H1 (cell line): ENCODE measurements around the gene CORIN. TPM values are rescaled to one million over a fixed set of nuclear protein-coding genes. Genes with fewer than 3 reads are reported as not detected.

Experiments
- ZNF274 ChIP-seq: IDR thresholded peaks from 2 replicates; pipeline ENCODE4 v1.7.0; 2012; ENCODE audit warnings: low read length, borderline replicate concordance; ENCODE audit errors: extremely low read depth
- polyA plus RNA-seq, 7 experiments: library from polyadenylated mRNA; depleted of rRNA in 3 of 7; stranded (reverse) in 5 of 7; unstranded in 2 of 7; fragments of >200 nt in 5 of 7; fragments of 200-250 nt in 2 of 7; gene quantifications; 1 replicate in 5 of 7; 2 replicates in 1 of 7; 4 replicates in 1 of 7; pipeline versions ENCODE4 v1.2.1 to v1.2.3, GENCODE V29; 2011 to 2013; ENCODE audit warnings: missing spikeins in 2 of 7, mixed read lengths in 2 of 7
- total RNA-seq: library from RNA; stranded (reverse); fragmentation: NEBNext Ultra II Directional; extraction: Animal tissue kit (Norgen Biotek cat#: 25700); gene quantifications from 2 replicates; pipeline ENCODE4 v1.2.1, GENCODE V29; 2021
- TF ChIP-seq, protein P1 (sequence below): fragments of 300-600 bp; sonication (generic); IDR thresholded peaks from 2 replicates; pipeline ENCODE4 v1.7.1; 2012; ENCODE audit warnings: low read length, moderate library complexity, mild to moderate bottlenecking, inconsistent platforms; ENCODE audit not compliant: insufficient replicate concordance

CORIN gene
- total and polyA plus RNA-seq, 2 of the 8 experiments (the other 6 are each of a cell fraction or from before 2014, with no cell fraction given): 0.09 to 0.32 TPM

DNA sequence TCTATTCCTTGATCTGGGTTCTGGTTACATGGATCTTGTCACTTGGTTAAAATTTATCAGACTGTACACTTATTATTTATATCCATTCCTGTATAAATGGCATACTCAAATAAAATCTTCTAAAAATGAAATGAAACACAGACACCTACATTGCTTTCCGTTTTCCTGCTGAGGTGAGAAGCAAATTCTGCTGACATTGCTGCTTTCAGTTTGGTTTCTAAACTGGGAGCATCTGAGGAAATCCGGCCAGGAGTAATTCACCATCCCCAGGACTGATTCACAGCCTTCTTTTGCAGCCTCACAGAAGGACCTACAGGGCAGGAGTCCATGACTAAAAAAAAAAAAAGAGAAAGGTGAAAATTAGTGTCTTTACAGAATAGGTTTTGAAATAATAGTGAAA is 93.6 kb downstream of the CORIN start (continued):
- TF ChIP-seq, protein P1, sequence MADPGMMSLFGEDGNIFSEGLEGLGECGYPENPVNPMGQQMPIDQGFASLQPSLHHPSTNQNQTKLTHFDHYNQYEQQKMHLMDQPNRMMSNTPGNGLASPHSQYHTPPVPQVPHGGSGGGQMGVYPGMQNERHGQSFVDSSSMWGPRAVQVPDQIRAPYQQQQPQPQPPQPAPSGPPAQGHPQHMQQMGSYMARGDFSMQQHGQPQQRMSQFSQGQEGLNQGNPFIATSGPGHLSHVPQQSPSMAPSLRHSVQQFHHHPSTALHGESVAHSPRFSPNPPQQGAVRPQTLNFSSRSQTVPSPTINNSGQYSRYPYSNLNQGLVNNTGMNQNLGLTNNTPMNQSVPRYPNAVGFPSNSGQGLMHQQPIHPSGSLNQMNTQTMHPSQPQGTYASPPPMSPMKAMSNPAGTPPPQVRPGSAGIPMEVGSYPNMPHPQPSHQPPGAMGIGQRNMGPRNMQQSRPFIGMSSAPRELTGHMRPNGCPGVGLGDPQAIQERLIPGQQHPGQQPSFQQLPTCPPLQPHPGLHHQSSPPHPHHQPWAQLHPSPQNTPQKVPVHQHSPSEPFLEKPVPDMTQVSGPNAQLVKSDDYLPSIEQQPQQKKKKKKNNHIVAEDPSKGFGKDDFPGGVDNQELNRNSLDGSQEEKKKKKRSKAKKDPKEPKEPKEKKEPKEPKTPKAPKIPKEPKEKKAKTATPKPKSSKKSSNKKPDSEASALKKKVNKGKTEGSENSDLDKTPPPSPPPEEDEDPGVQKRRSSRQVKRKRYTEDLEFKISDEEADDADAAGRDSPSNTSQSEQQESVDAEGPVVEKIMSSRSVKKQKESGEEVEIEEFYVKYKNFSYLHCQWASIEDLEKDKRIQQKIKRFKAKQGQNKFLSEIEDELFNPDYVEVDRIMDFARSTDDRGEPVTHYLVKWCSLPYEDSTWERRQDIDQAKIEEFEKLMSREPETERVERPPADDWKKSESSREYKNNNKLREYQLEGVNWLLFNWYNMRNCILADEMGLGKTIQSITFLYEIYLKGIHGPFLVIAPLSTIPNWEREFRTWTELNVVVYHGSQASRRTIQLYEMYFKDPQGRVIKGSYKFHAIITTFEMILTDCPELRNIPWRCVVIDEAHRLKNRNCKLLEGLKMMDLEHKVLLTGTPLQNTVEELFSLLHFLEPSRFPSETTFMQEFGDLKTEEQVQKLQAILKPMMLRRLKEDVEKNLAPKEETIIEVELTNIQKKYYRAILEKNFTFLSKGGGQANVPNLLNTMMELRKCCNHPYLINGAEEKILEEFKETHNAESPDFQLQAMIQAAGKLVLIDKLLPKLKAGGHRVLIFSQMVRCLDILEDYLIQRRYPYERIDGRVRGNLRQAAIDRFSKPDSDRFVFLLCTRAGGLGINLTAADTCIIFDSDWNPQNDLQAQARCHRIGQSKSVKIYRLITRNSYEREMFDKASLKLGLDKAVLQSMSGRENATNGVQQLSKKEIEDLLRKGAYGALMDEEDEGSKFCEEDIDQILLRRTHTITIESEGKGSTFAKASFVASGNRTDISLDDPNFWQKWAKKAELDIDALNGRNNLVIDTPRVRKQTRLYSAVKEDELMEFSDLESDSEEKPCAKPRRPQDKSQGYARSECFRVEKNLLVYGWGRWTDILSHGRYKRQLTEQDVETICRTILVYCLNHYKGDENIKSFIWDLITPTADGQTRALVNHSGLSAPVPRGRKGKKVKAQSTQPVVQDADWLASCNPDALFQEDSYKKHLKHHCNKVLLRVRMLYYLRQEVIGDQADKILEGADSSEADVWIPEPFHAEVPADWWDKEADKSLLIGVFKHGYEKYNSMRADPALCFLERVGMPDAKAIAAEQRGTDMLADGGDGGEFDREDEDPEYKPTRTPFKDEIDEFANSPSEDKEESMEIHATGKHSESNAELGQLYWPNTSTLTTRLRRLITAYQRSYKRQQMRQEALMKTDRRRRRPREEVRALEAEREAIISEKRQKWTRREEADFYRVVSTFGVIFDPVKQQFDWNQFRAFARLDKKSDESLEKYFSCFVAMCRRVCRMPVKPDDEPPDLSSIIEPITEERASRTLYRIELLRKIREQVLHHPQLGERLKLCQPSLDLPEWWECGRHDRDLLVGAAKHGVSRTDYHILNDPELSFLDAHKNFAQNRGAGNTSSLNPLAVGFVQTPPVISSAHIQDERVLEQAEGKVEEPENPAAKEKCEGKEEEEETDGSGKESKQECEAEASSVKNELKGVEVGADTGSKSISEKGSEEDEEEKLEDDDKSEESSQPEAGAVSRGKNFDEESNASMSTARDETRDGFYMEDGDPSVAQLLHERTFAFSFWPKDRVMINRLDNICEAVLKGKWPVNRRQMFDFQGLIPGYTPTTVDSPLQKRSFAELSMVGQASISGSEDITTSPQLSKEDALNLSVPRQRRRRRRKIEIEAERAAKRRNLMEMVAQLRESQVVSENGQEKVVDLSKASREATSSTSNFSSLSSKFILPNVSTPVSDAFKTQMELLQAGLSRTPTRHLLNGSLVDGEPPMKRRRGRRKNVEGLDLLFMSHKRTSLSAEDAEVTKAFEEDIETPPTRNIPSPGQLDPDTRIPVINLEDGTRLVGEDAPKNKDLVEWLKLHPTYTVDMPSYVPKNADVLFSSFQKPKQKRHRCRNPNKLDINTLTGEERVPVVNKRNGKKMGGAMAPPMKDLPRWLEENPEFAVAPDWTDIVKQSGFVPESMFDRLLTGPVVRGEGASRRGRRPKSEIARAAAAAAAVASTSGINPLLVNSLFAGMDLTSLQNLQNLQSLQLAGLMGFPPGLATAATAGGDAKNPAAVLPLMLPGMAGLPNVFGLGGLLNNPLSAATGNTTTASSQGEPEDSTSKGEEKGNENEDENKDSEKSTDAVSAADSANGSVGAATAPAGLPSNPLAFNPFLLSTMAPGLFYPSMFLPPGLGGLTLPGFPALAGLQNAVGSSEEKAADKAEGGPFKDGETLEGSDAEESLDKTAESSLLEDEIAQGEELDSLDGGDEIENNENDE: no peak
- TF ChIP-seq ZNF274: no peak
